Kidney (tissue), 14 donors: ENCODE measurements around the gene DCHS1. TPM values are rescaled to one million over a fixed set of nuclear protein-coding genes. Genes with fewer than 3 reads are reported as not detected.

Experiments used
- DNase-seq, 5 donors: peaks; one replicate each; pipeline ENCODE4 v3.0.0-alpha.2; 2013 to 2020
- FAIRE-seq: peaks from 2 replicates; lab custom pipeline; 2012; peaks lifted over from hg19 to GRCh38; lab: Jason Lieb, UNC
- H3K27ac ChIP-seq, 2 donors: one replicate each; pipeline ENCODE4 v1.7.0; 2013; ENCODE audit warnings: low read depth in 2 of 2, low read length in 2 of 2, inconsistent platforms in 1 of 2
- H3K27me3 ChIP-seq: one replicate; pipeline ENCODE4 v1.7.1; 2013; ENCODE audit warnings: low read length, inconsistent platforms; ENCODE audit not compliant: control insufficient read depth, insufficient read depth
- H3K36me3 ChIP-seq, 3 donors: one replicate each; pipeline versions ENCODE4 v1.7.0 to v1.7.1; 2013; ENCODE audit warnings: low read length in 3 of 3, control low read depth in 1 of 3, inconsistent platforms in 1 of 3; ENCODE audit not compliant: insufficient read depth in 3 of 3, control insufficient read depth in 2 of 3
- H3K4me1 ChIP-seq, 3 donors: one replicate each; pipeline versions ENCODE4 v1.7.0 to v1.7.1; 2013; ENCODE audit warnings: low read length in 3 of 3, inconsistent platforms in 1 of 3, low read depth in 1 of 3; ENCODE audit not compliant: control insufficient read depth in 2 of 3, insufficient read depth in 2 of 3
- H3K4me3 ChIP-seq, 3 donors: one replicate each; pipeline versions ENCODE4 v1.7.0 to v1.8.1; 2013; ENCODE audit warnings: low read length in 3 of 3, control low read depth in 1 of 3, inconsistent platforms in 1 of 3
- H3K9ac ChIP-seq, 3 donors: one replicate each; pipeline versions ENCODE4 v1.7.0 to v1.7.1; 2013; ENCODE audit warnings: low read length in 3 of 3, control low read depth in 1 of 3, inconsistent platforms in 1 of 3
- H3K9me3 ChIP-seq, 3 donors: one replicate each; pipeline versions ENCODE4 v1.7.0 to v1.7.1; 2013; ENCODE audit warnings: low read length in 3 of 3, control low read depth in 1 of 3, inconsistent platforms in 1 of 3; ENCODE audit not compliant: control insufficient read depth in 2 of 3, insufficient read depth in 1 of 3
- CTCF ChIP-seq: IDR thresholded peaks from 3 replicates; pipeline ENCODE4 v1.5.1; 2012; ENCODE audit warnings: mild to moderate bottlenecking, moderate library complexity, borderline replicate concordance; ENCODE audit not compliant: insufficient read depth; ENCODE audit errors: extremely low read depth
- intact Hi-C: fragments of 100-400 bp; cut with DNase I; formaldehyde crosslinking; loops from one replicate; pipeline ENCODE4 v1.11.1; 2022
- polyA plus RNA-seq: library from polyadenylated mRNA; stranded (reverse); fragments of 350-450 nt; fragmentation: Illumina TruSeq; extraction: RNeasy Lipid Tissue Mini Kit (QIAGEN cat#74804); gene quantifications from one replicate; pipeline ENCODE4 v1.2.3, GENCODE V29; 2014; ENCODE audit warnings: low read depth, low replicate concordance; ENCODE audit not compliant: insufficient read depth
- total RNA-seq: library from RNA; stranded (reverse); fragmentation: NEBNext Ultra II Directional; extraction: Animal tissue kit (Norgen Biotek cat#: 25700); gene quantifications from one replicate; pipeline ENCODE4 v1.2.1, GENCODE V29; 2021
- donor health status: control.
- donor health status: control.
- donor health status: control.
- donor health status: control.
- donor health status: control.
- donor health status: DM: yes; HTN: yes; CAD: no.
- donor health status: Normal renal cell carcinoma (clear cell type).

DCHS1 gene
- total and polyA plus RNA-seq, 2 donors from 2014 or later = 2.4 to 17.0 TPM

DNA sequence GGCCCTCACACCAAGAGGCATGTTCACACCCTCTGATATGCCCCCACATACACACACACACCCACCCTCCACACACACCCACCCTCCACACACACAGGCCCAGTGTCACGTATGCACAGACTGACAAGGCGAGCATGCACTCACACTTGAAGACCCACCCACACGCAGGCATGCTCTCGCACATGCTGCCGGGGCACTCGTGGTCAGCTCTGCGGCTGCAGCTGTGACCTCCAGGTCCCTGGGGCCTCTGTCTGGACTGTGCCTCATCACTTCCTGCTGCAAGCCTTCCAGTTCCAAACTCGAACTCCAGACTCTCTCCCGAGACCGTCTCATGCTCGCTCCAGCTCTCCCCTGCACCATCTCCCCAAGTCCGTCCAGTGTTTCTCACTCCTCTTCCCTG, 9.5 kb downstream of the DCHS1 start:
- no peak overlapping the region for H3K9ac ChIP-seq

DNA sequence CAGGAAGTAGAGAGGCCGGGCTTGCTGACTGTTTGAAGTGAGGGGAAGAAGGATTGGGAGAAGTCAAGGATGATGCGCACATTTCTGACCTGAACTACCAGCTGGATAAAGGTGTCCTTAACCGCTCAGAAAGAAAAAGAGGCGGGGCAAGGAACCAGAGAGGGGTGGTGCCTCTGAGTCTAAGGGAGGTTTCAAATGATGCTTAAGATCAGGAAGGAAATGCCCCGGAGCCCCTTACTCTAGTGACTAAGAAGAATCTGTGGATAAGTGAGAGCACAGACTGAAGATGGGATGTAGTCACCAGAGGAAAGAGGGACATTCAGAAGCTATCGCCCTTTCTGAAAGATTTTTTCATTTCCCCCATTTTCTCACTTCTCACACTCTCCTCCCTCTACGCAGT, 12.7 kb downstream of the DCHS1 start:
- TF ChIP-seq CTCF = no peak
- H3K27me3 ChIP-seq = no peaks in the 10 kb centered on the region
- DNase-seq (no peak), FAIRE-seq (no peak)
- H3K27ac ChIP-seq = no peak overlapping the region
- no peaks in the 10 kb centered on the region for H3K9me3 ChIP-seq
- intact Hi-C loops = no loop called here
- no peaks in the 10 kb centered on the region for H3K36me3 ChIP-seq
- no peak overlapping the region for H3K9ac ChIP-seq
- H3K4me3 ChIP-seq = no peak overlapping the region
- peaks cover 0 to 25% (median 6%) of the 10 kb centered on the region in 3 donors for H3K4me1 ChIP-seq

More for the DNA sequence above, 9.5 kb downstream of the DCHS1 start:
- Histone ChIP-seq H3K4me1 (peaks cover 0 to 18% (median 0%) of the 10 kb centered on the region in 3 donors), H3K36me3 (no peaks in the 10 kb centered on the region), H3K9me3 (no peaks in the 10 kb centered on the region), H3K4me3 (no peak overlapping the region), H3K27ac (peak overlapping the region; percentile 53 to 62), H3K27me3 (no peaks in the 10 kb centered on the region)
- DNase-seq (peak in 2 of 5 donors; percentile 55 to 90), FAIRE-seq (no peak)
- TF ChIP-seq CTCF = no peak
- intact Hi-C loops = no loop called here

DNA sequence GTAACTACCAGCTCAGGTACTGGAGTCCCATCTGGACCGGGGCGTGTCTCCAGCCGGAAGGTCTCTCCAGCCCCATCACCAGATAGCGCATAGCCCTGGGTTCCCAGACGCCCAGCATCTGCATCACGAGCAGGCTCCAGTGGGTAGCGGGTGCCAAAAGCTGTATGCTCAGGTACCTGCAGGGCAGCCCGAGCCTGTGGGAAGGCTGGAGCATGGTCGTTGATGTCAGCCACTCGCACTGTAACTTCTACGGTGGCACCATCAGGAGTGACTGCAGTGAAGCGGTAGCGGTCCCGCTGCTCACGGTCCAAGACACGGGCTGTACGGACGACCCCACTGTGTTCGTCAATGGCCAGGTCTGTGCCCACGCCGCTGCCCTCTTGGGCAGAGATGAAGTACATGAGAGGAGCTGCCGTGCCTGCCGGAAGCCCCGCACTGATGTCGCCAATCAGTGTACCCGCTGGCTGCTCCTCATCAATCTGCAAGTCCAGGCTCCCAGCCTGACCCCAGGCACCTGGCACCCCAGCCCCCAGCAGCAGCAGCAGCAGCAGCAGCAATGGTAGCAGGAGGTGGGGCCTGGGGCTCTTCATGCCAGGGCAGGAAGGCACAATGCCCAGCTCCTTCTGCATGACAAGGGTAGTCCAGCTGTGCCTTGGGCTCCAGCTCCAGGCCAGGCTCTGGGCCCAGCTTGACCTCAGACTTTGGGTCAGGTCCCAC, 14.5 kb downstream of the DCHS1 start:
- peaks cover 0 to 23% (median 12%) of the 10 kb centered on the region in 3 donors for H3K4me1 ChIP-seq
- intact Hi-C loops = no loop called here
- H3K9ac ChIP-seq = no peak overlapping the region
- H3K27me3 ChIP-seq = no peaks in the 10 kb centered on the region
- H3K27ac ChIP-seq = no peak overlapping the region
- H3K36me3 ChIP-seq = no peaks in the 10 kb centered on the region
- H3K9me3 ChIP-seq = no peaks in the 10 kb centered on the region
- no peak overlapping the region for H3K4me3 ChIP-seq
- FAIRE-seq = no peak
- DNase-seq = peak in 1 of 5 donors; percentile 57
- TF ChIP-seq CTCF = no peak
